CD4-positive, alpha-beta T cell treated with Interleukin-15 for 4 hours (primary cell): ENCODE data around the gene GAST.
"Not testable (repeated sequence)": the region's sequence is repeated elsewhere in the genome, so short reads cannot be mapped to it uniquely, and the experiment has no call there.

Experiments used
- DNase-seq: peaks from one replicate; pipeline ENCODE4 v3.0.0-alpha.2; 2020; ENCODE audit warnings: low spot score

Gene GAST

DNA sequence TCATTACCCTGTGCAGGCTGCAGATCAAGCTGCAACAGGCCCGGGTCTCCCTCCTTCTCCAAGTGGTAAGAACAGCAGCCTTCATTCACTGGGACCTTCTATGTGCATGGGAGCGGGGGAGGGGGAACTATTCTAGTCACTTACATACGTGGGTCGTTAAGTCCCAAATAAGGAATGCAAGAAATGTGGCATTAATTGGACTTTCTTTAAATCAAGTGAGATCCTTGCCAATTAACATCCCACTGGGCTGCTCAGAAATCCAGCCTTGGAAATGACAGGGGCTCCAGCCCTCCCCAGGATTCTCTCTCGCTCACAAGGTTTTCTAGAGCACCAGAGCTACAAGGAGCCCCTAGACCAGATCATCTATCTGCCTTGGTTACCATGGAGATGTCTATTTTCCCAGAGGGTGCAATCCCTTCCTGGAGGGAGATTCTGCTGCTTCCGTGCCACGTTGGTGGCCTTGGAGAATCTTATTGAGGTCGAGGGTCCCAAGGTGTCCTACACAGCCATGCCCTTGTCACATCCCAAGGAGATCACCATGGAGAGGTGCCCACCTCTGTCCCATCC lies 28.6 kb upstream of the GAST start:
- DNase-seq, result no peak

DNA sequence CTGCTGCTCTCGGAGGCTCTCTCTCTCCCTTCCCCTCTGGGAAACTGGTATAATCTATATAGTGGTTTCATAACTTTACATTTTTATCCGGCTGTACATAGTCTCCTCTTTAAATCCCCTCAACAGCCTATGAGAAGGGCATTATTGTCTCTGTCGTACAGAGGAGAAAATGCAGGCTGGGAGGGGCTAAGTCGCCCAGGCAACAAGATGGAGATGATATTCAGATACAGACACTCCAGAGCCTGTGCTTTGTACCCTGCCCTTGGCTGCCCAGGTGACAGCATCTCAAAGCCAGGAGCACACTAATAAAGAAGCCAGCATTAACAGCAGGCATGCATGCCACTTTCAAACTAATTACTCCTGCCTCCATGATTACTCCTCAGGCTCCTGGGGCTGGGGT lies 28.1 kb upstream of the GAST start:
- DNase-seq, result no peak

- DNase-seq, result not testable (repeated sequence)
These were observed 26.4 kb upstream of the GAST start for GRCh38 chr17:41685753-41686152.

GRCh38 chr17:41686281-41686680 lies 25.9 kb upstream of the GAST start:
- no peak for DNase-seq

GRCh38 chr17:41687828-41688640 lies 24.1 kb upstream of the GAST start:
- peak; percentile 77 for DNase-seq

- DNase-seq, result peak; percentile 100
These were observed 23.3 kb upstream of the GAST start, which contains the start of gene EIF1 for GRCh38 chr17:41688641-41689496. Gene EIF1, plus strand, starts transcription at chr17:41688885. Its CDS starts 154 bp downstream, at chr17:41689039.

DNA sequence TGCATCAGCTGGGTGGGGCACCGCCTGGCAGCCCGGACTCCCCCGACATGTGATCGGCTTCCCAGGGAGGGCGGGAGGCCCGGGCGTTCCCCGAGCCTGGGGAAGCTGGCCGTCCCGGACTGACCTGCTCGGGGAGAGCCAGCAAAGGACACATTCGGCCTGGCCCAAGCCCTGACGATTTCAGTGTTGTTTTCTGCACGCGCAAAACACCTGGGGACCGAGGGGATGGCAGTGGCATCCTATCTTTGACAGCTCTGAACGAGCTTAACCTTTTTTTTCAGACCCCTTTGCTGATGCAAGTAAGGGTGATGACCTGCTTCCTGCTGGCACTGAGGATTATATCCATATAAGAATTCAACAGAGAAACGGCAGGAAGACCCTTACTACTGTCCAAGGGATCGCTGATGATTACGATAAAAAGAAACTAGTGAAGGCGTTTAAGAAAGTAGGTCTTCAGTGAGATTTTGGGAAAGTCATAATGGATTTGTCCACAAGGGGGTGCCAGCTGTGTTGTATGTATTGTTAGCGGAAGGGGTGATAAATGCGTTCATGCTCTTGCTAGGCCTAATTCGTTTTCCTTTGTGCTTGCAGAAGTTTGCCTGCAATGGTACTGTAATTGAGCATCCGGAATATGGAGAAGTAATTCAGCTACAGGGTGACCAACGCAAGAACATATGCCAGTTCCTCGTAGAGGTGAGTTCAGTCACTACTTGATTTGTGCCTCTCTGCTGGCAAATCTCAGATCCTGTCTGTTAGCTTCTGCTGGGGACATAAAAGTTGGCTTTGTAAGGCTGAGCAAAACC lies 22.4 kb upstream of the GAST start:
- peak; percentile 74 for DNase-seq

GRCh38 chr17:41690497-41690896 lies 21.6 kb upstream of the GAST start:
- DNase-seq, result no peak

DNA sequence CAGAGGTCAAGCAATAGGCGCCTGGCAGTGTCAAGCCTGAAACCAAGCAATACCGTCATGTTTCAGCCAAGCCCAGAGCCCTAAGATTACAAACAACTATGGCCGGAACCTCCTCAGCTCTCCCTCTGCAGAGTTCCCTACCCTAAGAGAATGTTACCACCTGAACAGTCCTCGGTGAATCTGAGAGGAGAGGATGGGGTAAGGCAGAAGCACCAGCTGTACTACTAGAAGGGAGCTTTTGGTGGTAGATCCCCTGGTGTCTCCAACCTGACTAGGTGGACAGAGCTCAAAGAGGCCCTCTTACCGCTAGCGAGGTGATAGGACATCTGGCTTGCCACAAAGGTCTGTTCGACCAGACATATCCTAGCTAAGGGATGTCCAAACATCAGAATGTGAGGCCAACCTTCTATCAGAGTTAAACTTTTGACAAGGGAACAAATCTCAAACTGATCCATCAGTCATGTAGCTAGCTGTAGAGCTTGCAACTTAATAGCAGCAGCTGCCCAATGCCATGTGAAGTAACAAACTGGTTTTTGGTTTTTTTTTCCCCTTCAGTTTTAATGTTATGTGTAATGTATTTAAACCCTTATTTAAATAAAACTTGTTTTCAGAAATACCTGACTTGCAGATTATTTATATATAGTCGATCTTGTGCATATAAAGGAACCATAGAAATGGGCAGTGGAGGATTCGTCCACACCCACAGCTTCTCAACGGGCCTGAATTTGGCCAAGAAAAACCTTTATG lies 20.9 kb upstream of the GAST start:
- DNase-seq, result no peak

- no peak for DNase-seq
These were observed 19.2 kb upstream of the GAST start for GRCh38 chr17:41692722-41693521.

DNA sequence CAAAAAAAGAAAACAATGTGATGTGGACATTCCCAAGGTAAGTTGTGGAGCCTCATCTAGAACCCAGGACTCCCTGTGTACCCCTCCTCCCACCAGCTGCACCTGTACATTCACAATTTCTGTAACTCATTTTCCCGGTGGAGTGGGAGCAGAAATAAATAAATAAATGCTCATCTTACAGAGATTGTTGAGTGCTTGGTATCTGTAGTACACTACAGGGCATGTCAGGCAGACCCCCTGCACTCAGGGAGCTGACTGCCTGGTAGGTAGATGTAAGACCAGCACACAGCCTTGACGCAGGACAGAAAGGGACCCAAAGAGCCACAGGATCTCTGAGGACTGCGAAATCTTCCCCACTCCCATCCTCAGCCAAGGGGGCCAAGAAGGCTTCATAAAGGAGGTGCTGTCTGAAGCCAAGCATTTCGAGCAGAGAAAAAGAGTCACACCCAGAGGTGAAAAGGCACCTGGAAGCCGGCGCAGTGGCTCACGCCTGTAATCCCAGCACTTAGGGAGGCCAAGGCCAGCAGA lies 16.9 kb upstream of the GAST start:
- no peak for DNase-seq

DNA sequence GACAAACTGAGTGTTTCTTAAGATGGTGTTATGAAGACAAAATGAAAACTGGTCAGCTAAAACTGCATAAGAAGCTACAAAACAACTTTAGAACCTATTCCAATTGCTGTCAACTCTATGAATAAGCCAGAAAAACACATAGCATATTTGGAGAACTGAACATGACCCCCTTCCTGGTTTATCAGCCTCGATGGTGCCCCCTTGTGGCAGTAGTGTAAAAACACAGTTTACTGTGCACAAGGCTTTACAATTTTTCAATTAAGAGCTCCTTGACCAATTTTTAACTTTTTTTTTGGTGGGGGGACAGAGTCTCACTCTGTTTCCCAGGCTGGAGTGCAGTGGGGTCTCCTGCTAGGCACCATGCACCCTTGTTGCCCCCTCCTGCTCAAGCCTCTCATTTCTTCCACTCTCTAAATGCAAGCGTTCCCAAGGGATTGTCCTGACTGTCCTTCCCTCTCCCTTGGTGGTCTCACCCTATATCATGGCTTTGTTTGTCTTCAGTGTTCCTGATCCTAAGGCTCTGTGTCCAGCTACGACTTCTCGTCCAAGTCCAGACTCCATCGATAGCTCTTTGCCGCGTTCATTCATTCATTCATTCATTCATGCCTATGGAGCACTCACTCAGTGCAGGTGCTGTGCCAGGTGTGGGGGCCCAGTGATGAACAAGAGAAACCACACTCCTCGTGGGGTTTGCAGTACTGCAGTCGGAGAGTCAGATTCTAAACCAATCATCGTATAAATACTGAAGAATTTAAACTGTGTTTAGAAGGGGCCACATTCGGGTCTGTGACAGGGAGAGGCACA lies 16.0 kb upstream of the GAST start:
- DNase-seq, result peak; percentile 82

- DNase-seq, result no peak
These were observed 14.8 kb upstream of the GAST start for GRCh38 chr17:41697122-41697962.

DNA sequence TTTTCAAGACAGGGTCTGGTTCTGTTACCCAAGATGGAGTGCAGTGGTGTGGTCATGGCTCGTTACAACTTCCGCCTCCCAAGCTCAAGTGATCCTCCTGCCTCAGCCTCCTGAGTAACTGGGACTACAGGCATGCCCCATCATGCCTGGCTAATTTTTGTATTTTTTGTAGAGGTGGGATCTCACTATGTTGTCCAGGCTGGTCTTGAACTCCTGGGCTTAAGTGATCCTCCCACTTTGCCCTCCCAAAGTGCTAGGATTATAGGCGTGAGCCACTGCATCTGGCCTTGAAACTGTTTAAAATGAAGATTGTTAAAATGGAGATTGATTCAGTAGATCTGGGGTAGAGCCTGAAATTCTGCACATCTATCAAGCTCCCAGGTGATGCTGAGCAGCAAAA lies 11.3 kb upstream of the GAST start:
- DNase-seq, result not testable (repeated sequence)

- DNase-seq, result no peak
These were observed 9.4 kb upstream of the GAST start for GRCh38 chr17:41702712-41703111.

GRCh38 chr17:41705271-41705991 lies 6.7 kb upstream of the GAST start:
- DNase-seq, result no peak

- no peak for DNase-seq
These were observed 4.1 kb upstream of the GAST start for GRCh38 chr17:41707803-41708669.
